Endothelial cell of hepatic sinusoid (primary cell): ENCODE data around the gene TXNRD2.

Experiments used
- in situ Hi-C: cut with HindIII; loops from 2 replicates; pipeline ENCODE4 v1.10.0; 2017; ENCODE audit warnings: low sequenced_read_pairs

The TXNRD2 gene

DNA sequence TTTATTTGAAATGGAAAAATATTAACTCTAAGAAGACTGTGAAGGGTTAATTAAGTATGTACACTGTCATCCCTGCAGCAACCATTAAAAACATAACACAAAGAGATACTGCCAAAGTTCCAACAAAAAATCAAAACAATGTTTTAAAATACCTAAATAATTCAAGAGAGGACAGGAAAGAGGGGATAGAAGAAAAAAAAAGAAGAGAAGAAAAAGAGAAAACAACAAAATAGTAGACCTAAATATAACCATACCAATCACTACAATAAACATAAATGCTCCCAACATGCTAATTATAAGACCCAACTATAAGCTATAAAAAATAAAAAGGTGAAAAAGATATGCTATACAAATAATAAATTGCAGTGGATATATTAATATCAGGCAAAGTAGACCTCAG is 107.0 kb downstream of the TXNRD2 start:
- in situ Hi-C loops, result loop anchor here (5.0 kb wide), 2 partner anchors 77 to 98 kb away; no protein-coding TSS in a partner anchor

- in situ Hi-C loops, result loop anchor here (5.0 kb wide), 2 partner anchors 76 to 99 kb away; no protein-coding TSS in a partner anchor
Observed at GRCh38 chr22:19833327-19833726, 108.3 kb downstream of the TXNRD2 start.

DNA sequence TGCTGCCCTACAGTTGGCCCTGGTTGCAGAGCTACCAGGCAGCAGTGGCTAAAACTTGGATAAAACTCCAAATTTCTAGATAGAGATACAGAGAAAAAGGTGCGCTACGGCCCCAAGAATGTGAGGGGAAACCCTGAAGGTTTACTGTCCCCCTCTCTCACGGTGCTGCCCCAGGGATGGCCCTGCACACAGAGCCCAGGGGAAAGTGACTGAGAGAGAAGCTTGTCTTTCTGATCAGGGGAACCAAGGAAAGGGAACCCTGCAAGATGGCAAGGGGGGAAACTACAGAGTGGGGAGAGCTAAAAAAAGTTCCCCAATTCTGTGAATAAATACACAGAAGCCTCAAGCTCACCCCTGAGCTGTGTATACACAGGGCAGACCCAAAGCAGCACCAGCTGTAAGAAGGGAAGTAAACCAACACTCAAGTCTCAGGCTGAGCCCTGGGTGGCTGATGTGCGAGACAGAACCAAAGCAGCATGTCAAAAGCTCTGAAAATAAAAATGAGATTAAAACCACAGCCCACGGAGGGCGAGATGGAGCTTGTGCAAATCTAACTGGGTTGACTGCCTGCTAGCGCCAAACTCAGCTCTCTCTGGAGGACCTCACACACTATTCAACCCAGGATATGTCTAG is 109.0 kb downstream of the TXNRD2 start:
- in situ Hi-C loops, result loop anchor here (5.0 kb wide), 2 partner anchors 75 to 100 kb away; no protein-coding TSS in a partner anchor

DNA sequence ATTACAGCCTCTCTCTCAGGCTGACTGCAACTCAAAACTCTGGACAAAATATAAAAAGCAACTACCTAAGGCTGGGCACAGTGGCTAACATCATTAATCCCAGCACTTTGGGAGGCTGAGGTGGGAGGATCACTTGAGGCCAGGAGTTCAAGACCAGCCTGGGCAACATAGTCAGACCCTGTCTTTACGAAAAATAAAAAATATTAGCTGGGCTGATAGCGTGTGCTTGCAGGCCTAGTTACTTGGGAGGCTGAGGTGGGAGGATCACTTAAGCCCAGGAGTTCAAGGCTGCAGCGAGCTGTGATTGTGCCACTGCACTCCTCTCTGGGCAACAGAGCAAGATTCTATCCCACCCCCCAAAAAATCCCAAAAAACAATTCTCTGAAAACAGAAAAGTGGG is 109.6 kb downstream of the TXNRD2 start:
- in situ Hi-C loops, result loop anchor here (5.0 kb wide), 2 partner anchors 75 to 100 kb away; no protein-coding TSS in a partner anchor

- in situ Hi-C loops, result loop anchor here (5.0 kb wide), 2 partner anchors 74 to 101 kb away; no protein-coding TSS in a partner anchor
Observed at GRCh38 chr22:19831016-19831415, 110.6 kb downstream of the TXNRD2 start.

DNA sequence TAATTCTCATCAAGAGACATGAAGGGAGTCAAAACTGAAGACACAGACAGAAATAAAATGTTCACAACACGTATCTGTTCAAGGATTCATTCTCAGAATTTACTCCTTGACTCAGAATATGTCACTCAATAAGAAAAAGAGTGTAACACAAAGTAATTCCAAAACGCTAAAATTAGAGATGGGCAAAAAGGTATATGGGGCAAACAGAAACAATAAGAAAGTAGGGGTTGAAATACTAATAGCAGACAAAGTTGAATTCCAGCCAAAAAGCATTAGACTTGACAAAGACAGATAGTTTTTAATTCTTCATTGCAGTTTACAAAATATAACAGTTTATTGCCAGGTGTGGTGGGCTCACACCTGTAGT is 113.6 kb downstream of the TXNRD2 start:
- in situ Hi-C loops, result no loop called here

DNA sequence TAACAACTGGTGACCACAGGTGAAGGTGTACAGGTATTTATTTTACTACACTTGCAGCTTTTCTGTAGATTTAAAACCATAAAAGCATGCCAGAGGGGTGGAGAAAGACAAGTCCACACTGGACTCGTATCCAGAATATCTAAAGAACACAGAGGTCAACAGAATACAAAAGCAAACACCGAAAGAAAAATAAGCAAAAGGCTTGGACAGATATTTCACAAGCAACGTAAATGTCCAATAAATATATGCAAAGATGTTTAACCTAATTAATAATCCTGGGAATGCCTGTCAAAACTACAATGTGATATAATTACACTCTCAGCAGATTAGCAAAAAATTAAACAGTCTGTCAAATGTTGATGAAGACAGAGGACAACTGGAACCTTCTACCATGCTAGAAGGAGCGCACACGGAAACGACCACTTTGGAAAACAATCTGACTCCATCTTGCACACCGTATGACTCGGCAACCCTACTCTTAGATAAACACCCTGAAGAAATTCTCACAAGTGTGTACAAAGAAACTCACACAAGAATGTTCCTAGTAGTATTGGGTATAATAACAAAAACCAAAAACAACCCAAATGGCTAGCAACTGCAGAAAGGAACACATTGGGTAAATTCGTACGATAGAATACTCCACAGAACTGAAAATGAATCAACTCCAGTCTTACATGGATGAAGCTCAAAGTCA is 114.1 kb downstream of the TXNRD2 start:
- in situ Hi-C loops, result no loop called here

GRCh38 chr22:19826619-19826950 is 115.0 kb downstream of the TXNRD2 start:
- in situ Hi-C loops, result no loop called here

GRCh38 chr22:19825904-19826618 is 115.6 kb downstream of the TXNRD2 start:
- in situ Hi-C loops, result no loop called here
